ENCODE results near the gene TTC34. TPM values are rescaled to one million over a fixed set of nuclear protein-coding genes. Genes with fewer than 3 reads are reported as not detected.
"Not testable (repeated sequence)": the region's sequence is repeated elsewhere in the genome, so short reads cannot be mapped to it uniquely, and the experiment has no call there.

Gene TTC34
- total RNA-seq, 1 experiment from 2014 or later: 0.92 TPM

- H4K91ac ChIP-seq (ENCODE audit: insufficient read length, low read depth, low read length); H3K27ac Mint-ChIP-seq: not testable (repeated sequence)
These were observed 117.5 kb downstream of the TTC34 start for GRCh38 chr1:2684000-2684399.

GRCh38 chr1:2683321-2683741 is 118.2 kb downstream of the TTC34 start:
- not testable (repeated sequence) for H3K27me3 Mint-ChIP-seq (ENCODE audit: low read depth); H4K91ac ChIP-seq (ENCODE audit: insufficient read length, low read depth, low read length); H4K8ac ChIP-seq (replicated peaks; ENCODE audit: insufficient read length, low read depth, low read length); H3K79me1 ChIP-seq (ENCODE audit: insufficient read depth, low read depth, low read length, poor library complexity, severe bottlenecking); H3K36me3 Mint-ChIP-seq (ENCODE audit: insufficient read depth in 1 of 3, low read depth in 3 of 3); H3K27me3 ChIP-seq (ENCODE audit: insufficient read depth, low read length); H2AFZ ChIP-seq (ENCODE audit: low read length); H3K56ac ChIP-seq (ENCODE audit: insufficient read length, low read depth, low read length); H3K18ac ChIP-seq (ENCODE audit: insufficient read length, low read depth, low read length); H3K27ac ChIP-seq (ENCODE audit: insufficient read length, low read depth, low read length); H3K9ac ChIP-seq (ENCODE audit: extremely low read depth, insufficient read length, low read length); H3K23ac ChIP-seq (ENCODE audit: insufficient read length, low read depth, low read length); H3K23me2 ChIP-seq (ENCODE audit: insufficient read length, low read depth, low read length, poor library complexity, severe bottlenecking); H3K27ac Mint-ChIP-seq; H3K4me1 Mint-ChIP-seq; H3T11ph ChIP-seq (ENCODE audit: low read length); H4K5ac ChIP-seq (ENCODE audit: insufficient read length, low read depth, low read length); H2BK5ac ChIP-seq (ENCODE audit: insufficient read length, low read length); H3K4me2 ChIP-seq (ENCODE audit: insufficient read depth, insufficient read length, low read length); H2AK5ac ChIP-seq (ENCODE audit: insufficient read length, low read length); H2BK12ac ChIP-seq (ENCODE audit: insufficient read length, low read depth, low read length); H4K20me1 ChIP-seq (ENCODE audit: control insufficient read depth, insufficient read depth, insufficient read length); DNase-seq; H3K14ac ChIP-seq (ENCODE audit: insufficient read depth, low read length); H3K4ac ChIP-seq (ENCODE audit: low read depth, low read length); H3K4me1 ChIP-seq (ENCODE audit: insufficient read depth, low read length); H2BK15ac ChIP-seq (ENCODE audit: low read depth, low read length); H2BK120ac ChIP-seq (ENCODE audit: low read depth, low read length, poor library complexity, severe bottlenecking); H2BK20ac ChIP-seq (ENCODE audit: low read depth, low read length, poor library complexity, severe bottlenecking); H3K4me3 Mint-ChIP-seq; H3K79me2 ChIP-seq (ENCODE audit: insufficient read depth, low read length)
- H3K9me3 Mint-ChIP-seq: peaks cover 29 to 37% of the 10 kb centered on the region in 2 experiments
- WGBS (ENCODE audit: extremely low coverage, insufficient read length, low lambda C conversion rate): no CpG with 5 or more reads among the region's 9 CpGs
- H3K9me3 ChIP-seq (ENCODE audit: control insufficient read depth, low read depth, low read length): peaks cover 17% of the 10 kb centered on the region

More at GRCh38 chr1:2684000-2684399, 117.5 kb downstream of the TTC34 start:
- not testable (repeated sequence) for H3K18ac ChIP-seq (ENCODE audit: insufficient read length, low read depth, low read length); H2BK12ac ChIP-seq (ENCODE audit: insufficient read length, low read depth, low read length); H2BK20ac ChIP-seq (ENCODE audit: low read depth, low read length, poor library complexity, severe bottlenecking); H4K5ac ChIP-seq (ENCODE audit: insufficient read length, low read depth, low read length); H3K23me2 ChIP-seq (ENCODE audit: insufficient read length, low read depth, low read length, poor library complexity, severe bottlenecking); H3K79me2 ChIP-seq (ENCODE audit: insufficient read depth, low read length); H3K4me1 Mint-ChIP-seq; H3K27me3 Mint-ChIP-seq (ENCODE audit: low read depth); H3K36me3 Mint-ChIP-seq (ENCODE audit: insufficient read depth in 1 of 3, low read depth in 3 of 3); H3T11ph ChIP-seq (ENCODE audit: low read length); H3K23ac ChIP-seq (ENCODE audit: insufficient read length, low read depth, low read length); H3K27me3 ChIP-seq (ENCODE audit: insufficient read depth, low read length); H3K14ac ChIP-seq (ENCODE audit: insufficient read depth, low read length); H2BK5ac ChIP-seq (ENCODE audit: insufficient read length, low read length); H2AFZ ChIP-seq (ENCODE audit: low read length); DNase-seq; H3K9ac ChIP-seq (ENCODE audit: extremely low read depth, insufficient read length, low read length); H3K4ac ChIP-seq (ENCODE audit: low read depth, low read length); H2BK120ac ChIP-seq (ENCODE audit: low read depth, low read length, poor library complexity, severe bottlenecking); H3K56ac ChIP-seq (ENCODE audit: insufficient read length, low read depth, low read length); H2BK15ac ChIP-seq (ENCODE audit: low read depth, low read length); H3K27ac ChIP-seq (ENCODE audit: insufficient read length, low read depth, low read length); H3K79me1 ChIP-seq (ENCODE audit: insufficient read depth, low read depth, low read length, poor library complexity, severe bottlenecking); H4K8ac ChIP-seq (replicated peaks; ENCODE audit: insufficient read length, low read depth, low read length); H3K4me1 ChIP-seq (ENCODE audit: insufficient read depth, low read length); H2AK5ac ChIP-seq (ENCODE audit: insufficient read length, low read length); H3K4me2 ChIP-seq (ENCODE audit: insufficient read depth, insufficient read length, low read length); H4K20me1 ChIP-seq (ENCODE audit: control insufficient read depth, insufficient read depth, insufficient read length)
- Mint-ChIP-seq H3K9me3 (peaks cover 30 to 39% of the 10 kb centered on the region in 2 experiments), H3K4me3 (peak overlapping the region in 1 of 2 experiments; percentile 12; a peak in 1 of 5 replicates)
- peaks cover 17% of the 10 kb centered on the region for H3K9me3 ChIP-seq (ENCODE audit: control insufficient read depth, low read depth, low read length)
- WGBS (ENCODE audit: extremely low coverage, insufficient read length, low lambda C conversion rate): no CpG with 5 or more reads among the region's 7 CpGs

All from H9 (cell line).